Endothelial cell of umbilical vein (primary cell): ENCODE results near the gene URI1. TPM values are rescaled to one million over a fixed set of nuclear protein-coding genes. Genes with fewer than 3 reads are reported as not detected.

ENCODE experiments used
- BruUV-seq: library from RNA; stranded (reverse); fragments of 400-500 nt; replicated peaks from 2 replicates; lab custom pipeline; 2021; lab: Mats Ljungman, UMichigan
- CTCF ChIA-PET: fragments of 300-600, 350-600 bp; sonication (Branson Sonifier 250); formaldehyde crosslinking; loops from one replicate; lab custom pipeline; 2021; ENCODE audit warnings: antibody characterized with exemption, inconsistent platforms; lab: Charles Lee
- POLR2A ChIA-PET: fragments of 300-600, 350-600 bp; sonication (Branson Sonifier 250); formaldehyde crosslinking; loops from one replicate; lab custom pipeline; 2021; ENCODE audit warnings: antibody characterized with exemption, inconsistent platforms; lab: Charles Lee
- DNase-seq: peaks from one replicate; pipeline ENCODE4 v3.0.0-alpha.2; 2011; ENCODE audit warnings: low read depth, low spot score
- FAIRE-seq: peaks from 2 replicates; lab custom pipeline; 2011; peaks lifted over from hg19 to GRCh38; lab: Jason Lieb, UNC
- H2AFZ ChIP-seq: 2 replicates; pipeline ENCODE4 v1.6.0; 2012; ENCODE audit warnings: low read depth, low read length, control low read depth, inconsistent platforms
- H3K27ac ChIP-seq: 2 replicates; pipeline ENCODE4 v1.5.1; 2011; ENCODE audit warnings: low read depth, mild to moderate bottlenecking, control low read depth, low read length, moderate library complexity; ENCODE audit not compliant: insufficient read depth
- H3K27me3 ChIP-seq, 2 experiments: 2 replicates each; pipeline versions ENCODE4 v1.6.0 to v1.6.1; 2011; ENCODE audit warnings: low read length in 2 of 2, mixed read lengths in 1 of 2; ENCODE audit not compliant: control insufficient read depth in 2 of 2, insufficient read depth in 2 of 2
- H3K36me3 ChIP-seq, 2 experiments: 2 replicates in 1 of 2; 3 replicates in 1 of 2; pipeline ENCODE4 v1.5.1; 2011; ENCODE audit warnings: low read length in 2 of 2, mild to moderate bottlenecking in 1 of 2, moderate library complexity in 1 of 2; ENCODE audit not compliant: control insufficient read depth in 2 of 2, insufficient read depth in 2 of 2; ENCODE audit errors: extremely low read depth in 1 of 2
- H3K4me1 ChIP-seq: 3 replicates; pipeline ENCODE4 v1.5.1; 2011; ENCODE audit warnings: mild to moderate bottlenecking, low read length; ENCODE audit not compliant: control insufficient read depth, insufficient read depth; ENCODE audit errors: extremely low read depth
- H3K4me2 ChIP-seq: 2 replicates; pipeline ENCODE4 v1.6.1; 2011; ENCODE audit warnings: low read length, control low read depth, mixed read lengths; ENCODE audit not compliant: insufficient read depth
- H3K4me3 ChIP-seq, 3 experiments: fragments of 200-600 bp in 1 of 3; sonication (generic), shearing (Covaris generic) in 1 of 3; replicated peaks in 1 of 3; 2 replicates each; pipeline ENCODE4 v1.5.1; 2011 to 2016; ENCODE audit warnings: control low read depth in 3 of 3, low read length in 3 of 3, mild to moderate bottlenecking in 2 of 3, inconsistent platforms in 1 of 3, low read depth in 1 of 3, moderate library complexity in 1 of 3; ENCODE audit not compliant: insufficient read depth in 1 of 3
- H3K79me2 ChIP-seq: 2 replicates; pipeline ENCODE4 v1.6.0; 2012; ENCODE audit warnings: low read length, inconsistent platforms; ENCODE audit not compliant: control insufficient read depth, insufficient read depth
- H3K9ac ChIP-seq: replicated peaks from 2 replicates; pipeline ENCODE3; 2011; ENCODE audit warnings: low read length, control low read depth; ENCODE audit not compliant: insufficient read depth; ENCODE audit errors: extremely low read depth
- H3K9me1 ChIP-seq: replicated peaks from 3 replicates; pipeline ENCODE4 v1.6.0; 2011; ENCODE audit warnings: mild to moderate bottlenecking, low read length; ENCODE audit not compliant: control insufficient read depth, insufficient read depth; ENCODE audit errors: extremely low read depth
- H3K9me3 ChIP-seq: replicated peaks from 2 replicates; pipeline ENCODE4 v1.5.1; 2012; ENCODE audit warnings: low read length, inconsistent platforms; ENCODE audit not compliant: control insufficient read depth, insufficient read depth
- H4K20me1 ChIP-seq: replicated peaks from 2 replicates; pipeline ENCODE3; 2011; ENCODE audit warnings: mild to moderate bottlenecking, low read length; ENCODE audit not compliant: control insufficient read depth, insufficient read depth; ENCODE audit errors: extremely low read depth
- EZH2 ChIP-seq: IDR thresholded peaks from 2 replicates; pipeline ENCODE4 v1.6.1; 2012; ENCODE audit warnings: borderline replicate concordance, low read depth, mild to moderate bottlenecking, moderate library complexity, low read length, inconsistent platforms; ENCODE audit not compliant: severe bottlenecking
- FOS ChIP-seq: IDR thresholded peaks from 2 replicates; pipeline ENCODE4 v1.6.1; 2011; ENCODE audit warnings: mild to moderate bottlenecking, low read length, moderate library complexity, borderline replicate concordance; ENCODE audit not compliant: insufficient read depth
- GATA2 ChIP-seq: IDR thresholded peaks from 2 replicates; pipeline ENCODE4 v1.7.0; 2011; ENCODE audit warnings: low read depth, mild to moderate bottlenecking, moderate library complexity, mixed read lengths, low read length; ENCODE audit not compliant: insufficient read length, insufficient read depth
- JUN ChIP-seq: IDR thresholded peaks from 2 replicates; pipeline ENCODE4 v1.6.1; 2011; ENCODE audit warnings: borderline replicate concordance, low read depth; ENCODE audit not compliant: insufficient read length, insufficient read depth
- MYC ChIP-seq: IDR thresholded peaks from one replicate; pipeline ENCODE4 v1.6.1; 2011; ENCODE audit warnings: mild to moderate bottlenecking, low read depth, low read length
- POLR2A ChIP-seq: IDR thresholded peaks from 2 replicates; pipeline ENCODE4 v1.6.1; 2012; ENCODE audit warnings: low read depth, mild to moderate bottlenecking, control low read depth, low read length
- POLR2AphosphoS5 ChIP-seq: IDR thresholded peaks from 2 replicates; pipeline ENCODE4 v1.6.1; 2012; ENCODE audit warnings: low read depth, mild to moderate bottlenecking, control low read depth, low read length, moderate library complexity; ENCODE audit not compliant: insufficient read depth
- dilution Hi-C: fragments of 300-500 bp; cut with MboI; formaldehyde crosslinking; loops from one replicate; pipeline ENCODE4 v1.15.0; 2019; ENCODE audit warnings: low sequenced_read_pairs; ENCODE audit not compliant: extremely low pct_ligation_motif_present
- intact Hi-C: fragments of 100-400 bp; cut with micrococcal nuclease; formaldehyde crosslinking; loops from one replicate; pipeline ENCODE4 v1.10.0; 2022
- polyA plus RNA-seq, 4 experiments: library from polyadenylated mRNA; depleted of rRNA in 3 of 4; stranded (reverse) in 3 of 4; unstranded in 1 of 4; fragments of >200 nt; gene quantifications; 2 replicates each; pipeline versions ENCODE4 v1.2.1 to v1.2.3, GENCODE V29; 2011 to 2012; ENCODE audit warnings: missing spikeins in 1 of 4
- total RNA-seq: library from RNA; stranded (reverse); gene quantifications from 2 replicates; pipeline ENCODE4 v1.2.3, GENCODE V29; 2021
- TF ChIP-seq, protein P1 (sequence below): IDR thresholded peaks from 2 replicates; pipeline ENCODE4 v1.6.1; 2011; ENCODE audit not compliant: insufficient read depth, insufficient read length
- TF ChIP-seq, protein P2 (sequence below), 2 donors: IDR thresholded peaks; 1 replicate in 1 of 2; 2 replicates in 1 of 2; pipeline ENCODE4 v1.5.1; 2011; ENCODE audit warnings: low read length in 2 of 2, mild to moderate bottlenecking in 2 of 2, moderate library complexity in 2 of 2, control low read depth in 1 of 2, inconsistent platforms in 1 of 2, low read depth in 1 of 2; ENCODE audit not compliant: insufficient read depth in 1 of 2; ENCODE audit errors: extremely low read depth in 1 of 2

Gene URI1
- total and polyA plus RNA-seq, 2 donors (not counting 3 experiments of a cell fraction or from before 2014, with no cell fraction given), result 12.8 to 28.9 TPM

DNA sequence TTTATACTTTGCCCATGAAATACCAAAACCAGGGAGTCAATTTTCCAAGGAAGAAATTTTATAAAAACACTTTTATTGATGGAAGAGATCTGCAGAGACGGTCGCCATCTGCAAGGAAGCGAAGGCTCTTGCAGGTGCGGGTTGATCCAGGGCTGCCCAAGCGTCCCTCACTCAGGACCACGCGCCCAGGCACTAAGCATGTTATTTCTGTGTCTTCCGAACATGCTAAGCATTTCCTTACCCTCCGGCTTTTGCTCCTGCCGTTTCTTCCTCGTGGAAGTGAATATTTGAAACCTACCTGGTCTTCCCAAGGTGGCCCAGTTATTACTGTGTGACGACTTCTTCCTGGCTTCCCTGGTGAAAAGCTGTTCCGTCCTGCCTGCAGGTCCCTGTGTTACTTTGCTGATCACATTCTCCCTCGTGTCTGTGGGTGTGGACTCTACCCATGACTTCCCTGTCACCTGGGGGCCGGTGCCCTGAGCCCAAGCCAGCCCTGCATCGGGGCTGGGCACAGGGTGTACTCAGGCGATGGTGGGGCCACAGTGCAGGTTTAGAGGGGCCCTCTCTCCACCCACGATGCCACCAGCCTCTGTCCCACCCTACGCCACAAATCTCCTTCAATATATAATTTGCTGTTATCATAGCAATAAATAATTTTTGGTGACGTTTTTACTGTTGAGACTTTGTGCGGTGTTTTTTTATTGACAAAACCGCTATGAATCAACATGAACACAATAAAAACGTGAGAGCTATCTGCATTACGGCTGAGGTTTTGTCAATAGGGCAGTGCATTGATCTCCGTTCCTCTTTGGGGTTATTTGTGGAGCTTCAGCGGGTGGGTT, 119.4 kb downstream of the URI1 start:
- H2AFZ ChIP-seq, result no peak overlapping the region
- no peaks in the 10 kb centered on the region for H3K9me1 ChIP-seq
- POLR2A ChIA-PET, result no interaction called here
- H3K27ac ChIP-seq, result no peak overlapping the region
- H4K20me1 ChIP-seq, result no peaks in the 10 kb centered on the region
- no TSS peak for BruUV-seq
- no peaks in the 10 kb centered on the region for H3K4me1 ChIP-seq
- intact Hi-C loops, result no loop called here
- TF ChIP-seq JUN, result no peak
- no peak for TF ChIP-seq GATA2
- TF ChIP-seq EZH2, result no peak
- no peak for TF ChIP-seq POLR2AphosphoS5
- no peak for TF ChIP-seq MYC
- TF ChIP-seq POLR2A, result no peak
- TF ChIP-seq FOS, result no peak
- TF ChIP-seq, protein P1, sequence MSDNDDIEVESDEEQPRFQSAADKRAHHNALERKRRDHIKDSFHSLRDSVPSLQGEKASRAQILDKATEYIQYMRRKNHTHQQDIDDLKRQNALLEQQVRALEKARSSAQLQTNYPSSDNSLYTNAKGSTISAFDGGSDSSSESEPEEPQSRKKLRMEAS, result no peak
- TF ChIP-seq, protein P2, sequence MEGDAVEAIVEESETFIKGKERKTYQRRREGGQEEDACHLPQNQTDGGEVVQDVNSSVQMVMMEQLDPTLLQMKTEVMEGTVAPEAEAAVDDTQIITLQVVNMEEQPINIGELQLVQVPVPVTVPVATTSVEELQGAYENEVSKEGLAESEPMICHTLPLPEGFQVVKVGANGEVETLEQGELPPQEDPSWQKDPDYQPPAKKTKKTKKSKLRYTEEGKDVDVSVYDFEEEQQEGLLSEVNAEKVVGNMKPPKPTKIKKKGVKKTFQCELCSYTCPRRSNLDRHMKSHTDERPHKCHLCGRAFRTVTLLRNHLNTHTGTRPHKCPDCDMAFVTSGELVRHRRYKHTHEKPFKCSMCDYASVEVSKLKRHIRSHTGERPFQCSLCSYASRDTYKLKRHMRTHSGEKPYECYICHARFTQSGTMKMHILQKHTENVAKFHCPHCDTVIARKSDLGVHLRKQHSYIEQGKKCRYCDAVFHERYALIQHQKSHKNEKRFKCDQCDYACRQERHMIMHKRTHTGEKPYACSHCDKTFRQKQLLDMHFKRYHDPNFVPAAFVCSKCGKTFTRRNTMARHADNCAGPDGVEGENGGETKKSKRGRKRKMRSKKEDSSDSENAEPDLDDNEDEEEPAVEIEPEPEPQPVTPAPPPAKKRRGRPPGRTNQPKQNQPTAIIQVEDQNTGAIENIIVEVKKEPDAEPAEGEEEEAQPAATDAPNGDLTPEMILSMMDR (IDR thresholded peaks at IDR 0.05; ENCODE audit: extremely low read depth in 1 of 2, insufficient read depth in 1 of 2, low read depth in 1 of 2, low read length in 2 of 2), result no peak
- dilution Hi-C loops, result no loop called here
- no peaks in the 10 kb centered on the region for H3K79me2 ChIP-seq
- no peaks in the 10 kb centered on the region for H3K27me3 ChIP-seq
- H3K4me2 ChIP-seq, result no peak overlapping the region
- no peaks in the 10 kb centered on the region for H3K36me3 ChIP-seq
- H3K4me3 ChIP-seq, result no peak overlapping the region
- H3K9ac ChIP-seq, result no peak overlapping the region
- no peaks in the 10 kb centered on the region for H3K9me3 ChIP-seq
- DNase-seq (no peak), FAIRE-seq (no peak)
- CTCF ChIA-PET, result interaction anchor here (0.6 kb wide), 1 partner anchor 193 kb away, joined by 3 read pairs; no protein-coding TSS in a partner anchor
